Right lobe of liver (tissue), 6 donors: ENCODE results near the gene GALNT2. TPM values are rescaled to one million over a fixed set of nuclear protein-coding genes. Genes with fewer than 3 reads are reported as not detected.

Experiments
- ATAC-seq, 4 donors: fragments of 200-7000 bp; cut with Tn5 transposase; one replicate each; pipeline ENCODE4 v1.9.1; 2020; ENCODE audit warnings: mild to moderate bottlenecking in 4 of 4, moderate library complexity in 4 of 4
- DNase-seq, 3 donors: peaks; one replicate each; pipeline ENCODE4 v3.0.0-alpha.2; 2020
- H3K27ac ChIP-seq, 3 donors: fragments of 200-600 bp; one replicate each; pipeline ENCODE4 v1.8.0; 2022
- H3K27me3 ChIP-seq, 2 donors: fragments of 200-600 bp; one replicate each; pipeline ENCODE4 v1.8.0; 2022
- H3K36me3 ChIP-seq, 4 donors: fragments of 200-600 bp; sonication (generic) in 1 of 4; one replicate each; pipeline versions ENCODE4 v1.5.1 to v1.8.0; 2017 to 2022; ENCODE audit warnings: control low read depth in 1 of 4
- H3K4me1 ChIP-seq, 4 donors: fragments of 200-600 bp; sonication (generic) in 1 of 4; one replicate each; pipeline versions ENCODE4 v1.5.1 to v1.8.0; 2017 to 2022; ENCODE audit warnings: control low read depth in 1 of 4
- H3K4me3 ChIP-seq, 3 donors: fragments of 200-600 bp; one replicate each; pipeline ENCODE4 v1.8.0; 2022
- H3K9me3 ChIP-seq, 4 donors: fragments of 200-600 bp; sonication (generic) in 1 of 4; one replicate each; pipeline versions ENCODE4 v1.5.1 to v1.8.0; 2017 to 2022; ENCODE audit warnings: control low read depth in 1 of 4
- POLR2A ChIP-seq: fragments of 450-650 bp; IDR thresholded peaks from one replicate; pipeline ENCODE4 v1.6.1; 2017; ENCODE audit warnings: antibody characterized with exemption, mild to moderate bottlenecking
- WGBS: methylation state at CpG from one replicate; pipeline ENCODE4 v1.1.6; 2018; ENCODE audit warnings: low coverage, low lambda C conversion rate; ENCODE audit not compliant: insufficient coverage; ENCODE audit errors: missing lambda C conversion rate; 5-methylcytosine and 5-hydroxymethylcytosine counted together
- intact Hi-C, 2 donors: fragments of 100-400 bp; cut with DNase I; formaldehyde crosslinking; loops; one replicate each; pipeline versions ENCODE4 v1.11.2 to v1.14.1; 2022
- total RNA-seq, 6 experiments: library from RNA; depleted of rRNA in 2 of 6; stranded (reverse); fragments of >200 nt in 2 of 6; fragmentation: NEBNext Ultra II Directional in 3 of 6; extraction: Animal tissue kit (Norgen Biotek cat#: 25700) in 3 of 6; gene quantifications; one replicate each; pipeline versions ENCODE4 v1.1.0 to v1.2.4, GENCODE V29; 2016 to 2023
- TF ChIP-seq, protein P1 (sequence below), 4 donors: fragments of 200-600 bp in 3 of 4; fragments of 450-650 bp in 1 of 4; IDR thresholded peaks; one replicate each; pipeline versions ENCODE4 v1.5.1 to v1.8.0; 2016 to 2022; ENCODE audit warnings: antibody characterized with exemption in 4 of 4, mild to moderate bottlenecking in 2 of 4
- donor health status: DM: no; HTN: yes; CAD: no.
- donor health status: DM: no; HTN: no; CAD: no.
- donor health status: DM: no; HTN: no; CAD: no.
- donor health status: DM: no; HTN: yes; CAD: no.
- donor health status: DM: no; HTN: yes; CAD: no.

The GALNT2 gene
- total RNA-seq, 6 experiments from 2014 or later: 58.0 to 152 (median 131) TPM

DNA sequence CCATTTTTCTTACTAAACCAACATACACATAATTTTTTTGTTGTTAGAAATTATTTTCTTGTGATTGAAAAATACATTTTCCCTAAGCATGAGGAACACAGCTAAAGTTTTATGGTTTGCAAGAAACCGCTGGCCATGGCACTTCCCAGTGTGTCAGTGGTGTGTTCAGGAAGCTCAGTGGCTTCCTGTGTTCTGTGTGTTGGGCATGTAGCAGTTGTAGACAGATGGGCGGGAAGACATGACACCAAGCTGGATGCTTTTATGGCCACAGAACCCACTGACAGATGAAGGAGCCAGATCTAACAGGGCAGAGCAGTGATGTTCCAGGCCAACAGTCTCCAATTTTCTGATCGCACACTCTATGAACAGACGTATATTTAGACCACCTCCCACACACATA, 119.8 kb downstream of the GALNT2 start:
- H3K9me3 ChIP-seq: no peaks in the 10 kb centered on the region
- no peak for TF ChIP-seq POLR2A
- TF ChIP-seq, protein P1, sequence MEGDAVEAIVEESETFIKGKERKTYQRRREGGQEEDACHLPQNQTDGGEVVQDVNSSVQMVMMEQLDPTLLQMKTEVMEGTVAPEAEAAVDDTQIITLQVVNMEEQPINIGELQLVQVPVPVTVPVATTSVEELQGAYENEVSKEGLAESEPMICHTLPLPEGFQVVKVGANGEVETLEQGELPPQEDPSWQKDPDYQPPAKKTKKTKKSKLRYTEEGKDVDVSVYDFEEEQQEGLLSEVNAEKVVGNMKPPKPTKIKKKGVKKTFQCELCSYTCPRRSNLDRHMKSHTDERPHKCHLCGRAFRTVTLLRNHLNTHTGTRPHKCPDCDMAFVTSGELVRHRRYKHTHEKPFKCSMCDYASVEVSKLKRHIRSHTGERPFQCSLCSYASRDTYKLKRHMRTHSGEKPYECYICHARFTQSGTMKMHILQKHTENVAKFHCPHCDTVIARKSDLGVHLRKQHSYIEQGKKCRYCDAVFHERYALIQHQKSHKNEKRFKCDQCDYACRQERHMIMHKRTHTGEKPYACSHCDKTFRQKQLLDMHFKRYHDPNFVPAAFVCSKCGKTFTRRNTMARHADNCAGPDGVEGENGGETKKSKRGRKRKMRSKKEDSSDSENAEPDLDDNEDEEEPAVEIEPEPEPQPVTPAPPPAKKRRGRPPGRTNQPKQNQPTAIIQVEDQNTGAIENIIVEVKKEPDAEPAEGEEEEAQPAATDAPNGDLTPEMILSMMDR (IDR thresholded peaks at IDR 0.05): no peak
- no peak overlapping the region for H3K4me3 ChIP-seq
- WGBS: 92% methylated on average over 3 of the region's 4 CpGs
- no peak overlapping the region for H3K27ac ChIP-seq
- H3K27me3 ChIP-seq: no peaks in the 10 kb centered on the region
- peaks cover 0 to 14% (median 3%) of the 10 kb centered on the region in 4 donors for H3K4me1 ChIP-seq
- DNase-seq (peak in 1 of 3 donors; percentile 27), ATAC-seq (no peak)
- H3K36me3 ChIP-seq: no peaks in the 10 kb centered on the region
- intact Hi-C loops: no loop called here

GRCh38 chr1:230187290-230187689, 120.3 kb downstream of the GALNT2 start:
- TF ChIP-seq POLR2A: no peak
- TF ChIP-seq, protein P1 (IDR thresholded peaks at IDR 0.05): no peak
- Histone ChIP-seq H3K9me3 (no peaks in the 10 kb centered on the region), H3K36me3 (no peaks in the 10 kb centered on the region), H3K27me3 (no peaks in the 10 kb centered on the region), H3K4me1 (peaks cover 0 to 14% (median 3%) of the 10 kb centered on the region in 4 donors), H3K27ac (no peak overlapping the region), H3K4me3 (no peak overlapping the region)
- WGBS: 100% methylated on average over 2 of the region's 5 CpGs
- no peak for ATAC-seq
- intact Hi-C loops: no loop called here
- DNase-seq: peak in 1 of 3 donors; percentile 28

DNA sequence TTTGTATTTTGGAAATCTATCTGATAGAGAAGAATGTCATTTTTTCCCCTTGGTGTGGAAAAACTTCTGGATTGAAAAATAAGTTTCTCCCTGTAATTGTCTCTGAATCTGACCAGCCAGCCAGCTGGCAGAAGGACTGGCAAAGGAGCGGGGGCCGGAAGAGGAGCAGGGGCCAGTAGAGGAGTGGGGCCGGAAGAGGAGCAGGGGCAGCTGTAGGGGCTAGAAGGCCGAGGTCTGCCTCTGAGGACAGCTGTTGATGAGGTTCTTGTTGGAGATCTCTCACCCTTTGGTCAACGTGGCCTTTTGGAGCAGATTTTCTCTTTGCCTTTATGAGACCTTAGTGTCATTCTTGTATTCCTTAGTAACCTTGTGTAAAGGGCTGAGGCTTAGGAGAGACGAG, 121.8 kb downstream of the GALNT2 start:
- intact Hi-C loops: no loop called here
- no peak overlapping the region for H3K27ac ChIP-seq
- 96% methylated on average over 6 of the region's 6 CpGs for WGBS
- no peak for DNase-seq
- H3K4me3 ChIP-seq: no peak overlapping the region
- peaks cover 0 to 14% (median 3%) of the 10 kb centered on the region in 4 donors for H3K4me1 ChIP-seq
- TF ChIP-seq, protein P1 (IDR thresholded peaks at IDR 0.05): no peak
- TF ChIP-seq POLR2A: no peak
- no peaks in the 10 kb centered on the region for H3K36me3 ChIP-seq
- no peak for ATAC-seq
- no peaks in the 10 kb centered on the region for H3K9me3 ChIP-seq
- no peaks in the 10 kb centered on the region for H3K27me3 ChIP-seq

- Histone ChIP-seq H3K27ac (no peak overlapping the region), H3K9me3 (no peaks in the 10 kb centered on the region), H3K4me1 (peaks cover 0 to 14% (median 3%) of the 10 kb centered on the region in 4 donors), H3K36me3 (no peaks in the 10 kb centered on the region), H3K4me3 (no peak overlapping the region), H3K27me3 (no peaks in the 10 kb centered on the region)
- ATAC-seq (no peak), DNase-seq (no peak)
- 92% methylated on average over 8 of the region's 8 CpGs for WGBS
- no peak for TF ChIP-seq POLR2A
- TF ChIP-seq, protein P1 (IDR thresholded peaks at IDR 0.05): no peak
- intact Hi-C loops: no loop called here
Measured at GRCh38 chr1:230189341-230189740, 122.3 kb downstream of the GALNT2 start.

DNA sequence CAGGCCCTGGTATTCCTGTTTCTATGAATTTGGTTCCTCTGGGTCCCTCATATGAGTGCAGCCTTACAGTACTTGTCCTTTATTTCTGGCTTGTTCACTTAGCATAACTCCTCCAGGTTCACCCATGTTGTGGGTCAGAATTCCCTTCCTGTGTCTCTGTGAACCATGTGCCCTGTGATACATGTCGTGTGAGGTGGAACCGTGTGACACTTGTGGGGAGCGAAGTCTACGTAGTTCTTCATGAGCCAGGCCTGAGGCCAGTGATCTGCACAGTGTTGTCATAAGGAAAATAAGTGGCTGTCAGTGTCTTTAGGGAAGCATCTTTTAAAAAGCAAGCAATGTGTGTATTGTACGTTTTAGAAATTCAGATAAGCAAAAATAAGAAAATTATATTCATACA, 122.8 kb downstream of the GALNT2 start:
- H3K27ac ChIP-seq: no peak overlapping the region
- H3K9me3 ChIP-seq: no peaks in the 10 kb centered on the region
- no peak for DNase-seq
- no peak overlapping the region for H3K4me3 ChIP-seq
- peaks cover 0 to 14% (median 3%) of the 10 kb centered on the region in 4 donors for H3K4me1 ChIP-seq
- no peaks in the 10 kb centered on the region for H3K36me3 ChIP-seq
- WGBS: 63% methylated on average over 5 of the region's 5 CpGs
- no peak for ATAC-seq
- intact Hi-C loops: no loop called here
- TF ChIP-seq, protein P1 (IDR thresholded peaks at IDR 0.05): no peak
- no peak for TF ChIP-seq POLR2A
- no peaks in the 10 kb centered on the region for H3K27me3 ChIP-seq
